Stomach (tissue), 4 donors: Measurements from ENCODE around the gene CLDN2.

Experiments used
- CTCF ChIP-seq, 7 experiments: fragments of 450-650 bp in 4 of 7; fragments of 200-600 bp in 3 of 7; sonication (generic) in 3 of 7; IDR thresholded peaks; one replicate each; pipeline ENCODE4 v1.5.1; 2016 to 2019; ENCODE audit warnings: antibody characterized with exemption in 7 of 7, control low read depth in 2 of 7, mild to moderate bottlenecking in 1 of 7
- EP300 ChIP-seq: sonication (generic); formaldehyde crosslinking; IDR thresholded peaks from one replicate; pipeline ENCODE4 v1.6.1; 2017; ENCODE audit warnings: antibody characterized with exemption
- POLR2A ChIP-seq, 4 donors: fragments of 450-650 bp; IDR thresholded peaks; one replicate each; pipeline ENCODE4 v1.6.1; 2016; ENCODE audit warnings: antibody characterized with exemption in 4 of 4, control low read depth in 2 of 4, mild to moderate bottlenecking in 1 of 4, moderate library complexity in 1 of 4
- POLR2AphosphoS5 ChIP-seq, 3 donors: sonication (generic); formaldehyde crosslinking; IDR thresholded peaks; one replicate each; pipeline ENCODE4 v1.6.1; 2016; ENCODE audit warnings: antibody characterized with exemption in 3 of 3

GRCh38 chrX:106949366-106949765 is 29.2 kb downstream of the CLDN2 start:
- TF ChIP-seq CTCF (IDR thresholded peaks at IDR 0.05) (no peak), POLR2A (IDR thresholded peaks at IDR 0.05) (no peak), EP300 (no peak), POLR2AphosphoS5 (IDR thresholded peaks at IDR 0.05) (no peak)
